HG03558 (cell line): Measurements from ENCODE around the gene EPM2A.
A peak's percentile ranks its signal among the peaks of the same experiment; 100 is the strongest.

Source experiments
- ATAC-seq: cut with Tn5 transposase; IDR thresholded peaks from one replicate; pipeline ENCODE4 v1.9.1; 2021; ENCODE audit warnings: moderate number of reproducible peaks; ENCODE audit not compliant: unreplicated experiment; ENCODE audit errors: extremely low read depth

Gene EPM2A

GRCh38 chr6:145688493-145688905 lies 46.8 kb downstream of the EPM2A start:
- ATAC-seq: no peak

DNA sequence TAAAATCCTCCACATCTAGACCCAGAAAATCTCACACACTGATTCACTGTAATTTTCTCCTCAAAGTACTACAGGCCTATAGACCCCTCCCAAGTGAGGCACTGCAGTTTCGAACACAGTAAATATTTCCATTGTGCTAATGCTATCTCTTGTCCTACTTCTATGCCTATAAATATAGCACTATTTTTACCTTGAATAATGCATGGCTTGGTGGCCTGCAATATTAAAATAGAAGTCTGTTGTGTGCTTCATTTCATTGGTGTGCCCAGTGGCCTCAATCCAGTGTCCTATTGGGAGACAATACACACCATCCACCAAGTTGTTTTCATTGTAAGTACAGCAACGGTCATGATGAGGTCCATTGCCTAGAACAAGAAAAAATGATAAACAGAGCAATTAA lies 49.4 kb downstream of the EPM2A start:
- no peak for ATAC-seq

- ATAC-seq: no peak
These were observed 53.4 kb downstream of the EPM2A start for GRCh38 chr6:145681965-145682364.

GRCh38 chr6:145673504-145673903 lies 61.8 kb downstream of the EPM2A start:
- no peak for ATAC-seq

DNA sequence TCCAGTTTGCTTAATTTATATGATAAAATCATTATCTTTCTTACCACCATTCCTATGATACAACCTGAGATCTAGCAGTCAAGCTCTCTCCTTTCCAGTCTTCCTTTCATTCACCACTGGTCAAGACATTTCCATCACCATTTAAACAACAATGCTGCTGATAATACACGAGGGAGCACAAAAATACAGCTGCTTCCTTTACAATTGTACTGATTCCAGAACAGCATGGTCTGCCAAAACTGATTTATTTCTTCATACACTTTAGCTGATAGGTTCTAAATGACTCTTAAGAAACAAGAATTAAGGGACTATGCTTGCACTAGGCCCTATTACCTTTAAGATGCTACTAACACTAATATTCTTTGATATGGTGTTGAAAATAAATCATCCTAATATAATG lies 65.0 kb downstream of the EPM2A start:
- no peak for ATAC-seq

DNA sequence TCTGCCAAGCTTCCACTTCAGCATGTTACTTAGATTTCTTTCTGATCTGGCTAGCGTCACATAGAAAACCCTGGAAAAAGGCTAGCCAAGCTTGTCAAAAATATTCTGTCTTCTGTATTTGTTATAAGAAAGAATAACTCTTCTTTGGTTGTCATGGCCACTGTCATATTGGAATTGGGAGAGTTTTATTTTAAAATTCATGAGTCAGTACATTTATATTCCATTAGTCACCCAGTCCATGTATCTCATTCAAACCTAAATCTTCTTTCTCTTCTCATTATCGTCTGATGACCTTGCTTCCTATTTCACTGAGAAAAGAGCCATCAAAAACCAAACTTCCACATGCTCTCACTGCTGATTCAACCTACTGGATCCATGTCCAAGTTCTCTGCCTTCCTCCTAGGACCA lies 65.7 kb downstream of the EPM2A start:
- ATAC-seq: no peak

DNA sequence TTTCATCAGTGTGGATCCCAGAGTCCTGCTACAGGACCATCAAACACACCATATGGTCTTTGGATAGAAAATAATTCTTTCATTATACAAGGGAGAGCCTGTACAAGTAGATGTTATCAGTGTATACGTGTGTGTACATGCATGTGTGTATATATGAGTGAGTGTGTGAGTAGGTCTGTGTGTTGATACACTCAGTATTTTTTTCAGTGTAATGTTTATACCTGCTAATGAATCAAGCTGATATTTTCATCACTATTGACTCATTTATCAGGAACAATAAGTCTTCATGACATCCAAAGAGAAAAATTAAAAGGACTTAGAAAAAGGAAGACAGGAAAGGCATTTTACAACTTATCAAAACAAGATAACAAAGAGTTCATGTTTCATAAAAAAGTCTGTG lies 66.5 kb downstream of the EPM2A start:
- ATAC-seq: no peak

DNA sequence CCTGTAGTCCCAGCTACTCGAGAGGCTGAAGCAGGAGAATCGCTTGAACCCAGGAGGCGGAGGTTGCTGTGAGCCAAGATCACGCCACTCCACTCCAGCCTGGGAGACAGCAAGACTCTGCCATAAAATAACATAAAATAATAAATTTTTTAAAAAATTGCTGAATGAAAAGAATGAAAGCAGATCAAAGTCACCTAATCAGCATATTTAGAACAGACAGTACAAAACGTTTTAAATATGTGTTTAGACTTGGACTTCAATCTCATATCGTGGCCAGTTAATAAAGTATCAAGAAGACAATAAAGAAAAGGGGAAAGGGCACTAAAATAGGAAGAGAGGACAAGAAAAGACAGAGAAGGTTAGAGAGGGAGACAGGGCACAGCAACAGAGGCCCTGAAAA lies 74.6 kb downstream of the EPM2A start:
- ATAC-seq: no peak

DNA sequence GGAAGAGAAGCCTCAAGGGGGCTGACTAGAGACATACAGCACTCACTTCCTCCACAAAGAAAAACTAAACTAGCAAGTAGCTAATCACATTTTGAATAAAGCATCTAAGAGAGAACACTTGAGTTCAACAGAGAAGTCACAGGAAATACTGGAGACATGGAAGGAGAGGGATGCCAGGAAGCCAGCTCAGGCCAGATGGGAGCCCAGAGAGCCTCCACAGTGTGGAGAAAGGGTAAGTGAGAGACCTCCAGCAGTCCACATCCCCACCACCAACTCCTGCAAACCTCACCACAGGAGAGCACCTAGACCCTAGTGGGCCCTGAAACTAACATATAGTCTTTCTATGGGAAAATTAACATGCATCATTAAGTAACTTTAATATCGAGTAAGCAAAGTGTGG lies 79.2 kb downstream of the EPM2A start:
- ATAC-seq: no peak

DNA sequence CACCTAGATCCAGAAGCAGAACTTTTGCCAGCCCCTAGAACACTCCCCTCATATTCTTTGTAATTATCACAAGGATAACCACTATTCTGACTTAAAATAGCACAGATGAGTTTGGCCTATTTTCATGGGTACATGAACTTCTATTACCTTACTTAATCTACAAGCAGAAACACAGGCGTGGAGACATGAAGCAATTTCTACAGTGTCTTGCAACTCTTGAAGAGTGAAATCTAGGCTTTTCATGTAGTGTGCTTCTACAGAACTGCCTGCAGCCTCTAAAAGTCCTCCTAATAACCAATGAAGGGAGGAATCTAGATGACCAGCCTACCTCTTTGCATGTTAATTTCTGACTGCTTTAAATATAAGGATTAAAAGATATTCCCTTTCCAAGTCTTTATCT lies 82.7 kb downstream of the EPM2A start:
- no peak for ATAC-seq

DNA sequence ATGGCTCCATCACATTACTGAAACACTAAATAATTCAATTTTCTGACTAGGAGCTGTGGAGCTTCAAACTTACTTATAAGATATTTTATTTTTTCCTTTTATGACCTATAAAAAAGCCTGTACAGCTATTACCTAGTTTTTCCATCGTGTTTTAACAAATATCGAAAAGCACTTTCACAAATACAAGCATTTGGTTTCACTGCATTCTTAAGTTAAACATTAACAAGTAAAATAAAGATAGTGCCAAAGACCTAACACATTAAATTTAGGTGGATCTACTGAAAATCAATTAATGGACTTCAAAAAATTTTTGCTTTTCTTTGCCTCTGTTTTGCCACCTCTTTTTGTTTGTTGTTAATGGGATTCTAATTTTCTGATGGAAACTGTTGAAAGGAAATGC lies 83.3 kb downstream of the EPM2A start:
- no peak for ATAC-seq

DNA sequence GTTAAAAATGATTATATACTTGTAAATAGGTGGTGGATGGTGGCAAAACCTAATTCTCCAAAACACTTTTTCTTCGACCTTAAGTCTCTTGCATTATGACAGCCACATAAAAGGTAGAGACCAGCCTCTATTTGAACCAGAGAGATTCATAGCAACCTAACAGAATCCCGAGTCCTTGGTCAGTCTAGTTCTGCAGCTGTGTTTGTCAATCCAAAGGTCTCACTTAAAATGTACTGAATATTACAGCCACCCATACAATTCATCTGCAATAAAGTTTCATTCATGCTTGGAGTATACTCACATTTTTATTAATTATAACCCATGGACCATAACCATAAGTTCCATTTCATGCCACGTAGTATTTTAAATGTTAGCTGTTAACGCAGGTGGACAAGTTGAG lies 87.2 kb downstream of the EPM2A start:
- ATAC-seq: no peak

- no peak for ATAC-seq
These were observed 87.7 kb downstream of the EPM2A start for GRCh38 chr6:145647602-145648001.

DNA sequence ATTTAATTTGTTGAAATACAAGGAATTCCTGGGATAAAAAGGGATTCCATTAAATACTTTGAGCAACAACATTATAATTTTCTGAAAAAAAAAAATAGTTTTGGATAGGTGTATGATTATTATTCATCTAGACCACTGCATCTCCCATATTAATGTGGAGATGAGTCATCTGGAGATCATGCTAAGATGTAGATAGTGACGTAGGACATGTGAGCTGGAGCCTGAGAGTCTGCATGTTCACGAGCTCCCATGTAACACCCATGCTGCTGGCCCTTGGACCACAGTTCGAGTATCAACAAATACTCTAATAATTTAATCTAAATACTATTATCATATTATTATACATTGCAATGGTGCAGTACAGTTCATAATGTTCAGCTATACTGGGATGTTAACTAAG lies 91.6 kb downstream of the EPM2A start:
- no peak for ATAC-seq

DNA sequence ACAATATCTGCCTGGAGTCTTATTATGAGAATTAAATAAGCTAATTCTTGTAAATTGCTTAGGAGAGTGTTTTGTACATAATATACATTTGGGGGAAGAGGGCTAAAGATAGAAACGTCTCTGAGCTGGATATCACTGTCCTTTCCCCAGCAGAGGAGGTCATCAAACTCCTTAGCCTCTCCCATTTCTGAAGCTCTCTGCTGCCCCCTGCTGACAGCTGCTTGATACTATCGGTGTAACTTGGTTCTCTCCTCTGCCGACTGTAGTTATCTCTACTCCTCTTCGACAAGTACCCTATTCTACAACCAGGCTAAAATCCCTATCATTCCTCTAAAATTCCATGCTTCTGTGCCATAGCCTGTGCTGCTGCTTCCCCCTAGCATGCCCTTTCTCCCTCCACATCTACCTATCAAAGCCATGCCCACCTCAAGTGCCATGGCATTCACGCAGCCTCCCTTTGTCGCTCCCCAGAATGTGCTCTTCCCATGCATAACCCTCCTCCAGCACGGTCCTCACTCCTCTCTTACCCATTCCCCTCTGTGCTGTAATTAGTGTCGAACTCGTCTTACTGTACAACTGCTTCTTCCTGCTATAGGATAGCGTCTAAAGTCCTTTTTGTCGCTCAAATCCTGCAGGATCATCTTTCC lies 101.2 kb downstream of the EPM2A start:
- ATAC-seq: peak; percentile 93

- no peak for ATAC-seq
These were observed 102.3 kb downstream of the EPM2A start for GRCh38 chr6:145632971-145633370.

DNA sequence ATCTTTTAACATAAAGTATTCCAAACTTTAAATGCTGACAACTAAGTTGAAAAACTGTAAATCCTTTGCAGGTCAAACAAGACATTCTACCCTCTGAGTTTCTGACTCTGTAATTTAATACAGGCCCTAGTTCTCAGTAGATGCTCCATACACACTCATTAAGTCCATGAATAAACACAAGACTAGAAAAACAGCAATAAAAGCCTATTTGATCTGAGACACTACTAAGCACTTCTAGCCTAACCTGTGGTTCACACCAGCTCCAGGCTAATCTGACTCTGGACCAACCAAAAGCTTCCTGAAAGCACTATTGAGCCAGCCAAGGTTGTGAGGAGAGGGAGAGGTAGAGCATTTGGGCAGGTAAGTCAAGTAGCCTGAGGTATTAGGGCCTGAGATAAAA lies 103.9 kb downstream of the EPM2A start:
- no peak for ATAC-seq

- no peak for ATAC-seq
These were observed 104.7 kb downstream of the EPM2A start for GRCh38 chr6:145630598-145630997.

DNA sequence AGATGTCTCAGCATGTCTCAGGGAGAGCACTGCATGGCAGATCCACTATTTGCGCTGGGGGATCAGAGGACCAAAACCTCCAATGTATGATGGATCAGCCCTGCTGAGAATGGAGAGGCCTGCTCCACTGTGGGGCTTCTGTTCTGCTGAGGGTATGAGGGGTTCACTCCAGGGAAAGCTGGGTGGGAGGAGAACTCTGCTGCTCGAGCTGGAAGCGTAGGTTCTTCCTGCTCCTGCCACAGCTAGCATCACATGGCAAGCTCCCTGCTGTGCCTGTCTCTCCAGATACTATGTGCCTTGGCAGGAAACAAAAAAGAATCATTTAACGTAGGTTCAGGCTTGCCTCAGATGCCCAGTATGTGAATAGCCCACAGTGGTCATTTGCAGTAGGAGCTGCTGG lies 105.8 kb downstream of the EPM2A start:
- ATAC-seq: no peak

DNA sequence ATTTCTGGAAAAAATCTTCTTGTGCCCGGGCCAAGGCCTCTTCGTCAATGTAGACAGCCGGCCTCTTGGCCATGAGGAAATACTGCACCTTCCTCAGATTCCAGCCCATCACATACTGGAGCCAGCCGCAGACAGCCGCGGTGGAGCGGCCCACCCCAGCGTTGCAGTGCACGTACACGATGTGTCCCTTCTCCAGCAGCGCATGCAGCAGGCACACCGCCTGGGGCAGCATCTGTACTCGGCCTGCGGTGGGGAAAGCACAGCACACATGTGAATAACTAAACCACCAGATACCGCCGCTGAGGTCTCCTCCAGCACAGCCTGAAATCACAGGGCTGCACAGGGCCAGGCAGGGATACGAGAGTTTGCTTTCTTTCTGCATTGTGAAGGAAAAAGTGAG lies 107.9 kb downstream of the EPM2A start:
- ATAC-seq: no peak

GRCh38 chr6:145626857-145627256 lies 108.5 kb downstream of the EPM2A start:
- ATAC-seq: no peak

DNA sequence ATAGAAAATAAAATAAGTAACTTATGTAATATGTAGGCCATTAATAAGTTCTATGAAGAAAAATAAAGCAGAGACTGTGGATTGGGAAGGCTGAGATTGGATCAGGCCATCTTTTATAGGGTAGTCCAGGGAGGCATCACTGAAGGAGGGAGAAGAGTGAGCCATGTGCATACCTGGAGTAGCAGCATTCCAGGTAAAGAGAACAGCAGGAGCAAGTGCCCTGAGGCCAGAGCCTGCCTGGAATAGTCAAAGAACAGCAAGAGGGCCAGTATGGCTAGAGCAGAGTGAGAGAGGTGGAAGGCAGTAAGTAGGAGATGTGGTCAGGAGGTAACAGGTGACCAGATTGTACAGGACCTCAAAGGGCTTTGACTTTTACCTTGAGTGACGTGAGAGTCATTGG lies 112.1 kb downstream of the EPM2A start:
- ATAC-seq: no peak

DNA sequence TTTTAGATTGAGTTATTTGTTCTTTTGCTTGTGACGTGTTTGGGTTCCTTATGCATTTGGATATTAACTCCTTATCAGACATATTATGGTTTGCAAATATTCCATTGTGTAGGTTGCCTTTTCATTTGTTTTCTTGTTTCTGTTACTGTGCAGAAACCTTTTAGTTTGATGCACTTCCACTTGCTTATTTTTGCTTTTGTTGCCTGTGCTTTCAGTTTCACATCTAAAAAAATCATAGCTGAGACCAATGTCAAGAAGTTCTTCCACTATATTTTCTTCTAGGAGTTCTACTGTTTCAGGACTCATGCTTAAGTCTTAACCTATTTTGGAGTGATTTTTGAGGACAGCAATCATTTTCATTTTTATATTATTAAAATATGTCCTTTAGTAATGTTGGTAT lies 113.5 kb downstream of the EPM2A start:
- no peak for ATAC-seq
